WTC11 (cell line): ENCODE data around the gene LRRC57.

Experiments
- SOX15 ChIP-seq: fragments of 250-450 bp; sonication (Bioruptor Pico); IDR thresholded peaks from 2 replicates; pipeline ENCODE4 v1.9.0; 2021; ENCODE audit warnings: mild to moderate bottlenecking
- SP1 ChIP-seq: sonication (generic); formaldehyde crosslinking; conservative IDR thresholded peaks from 2 replicates; pipeline ENCODE4 v1.8.1; 2022; ENCODE audit warnings: missing genetic modification reagents

GRCh38 chr15:42547918-42548248 is 710 bp downstream of the LRRC57 start:
- TF ChIP-seq SOX15 (no peak), SP1 (CRISPR knock-in tag) (no peak)
